IPS-15b (cell line): ENCODE data around the gene MROH9.

Experiments
- H3K27me3 ChIP-seq: one replicate; pipeline ENCODE4 v1.6.1; 2013; ENCODE audit warnings: low read length; ENCODE audit not compliant: control insufficient read depth, insufficient read depth
- H3K36me3 ChIP-seq: one replicate; pipeline ENCODE4 v1.6.1; 2013; ENCODE audit warnings: low read length; ENCODE audit not compliant: control insufficient read depth, insufficient read depth
- H3K4me1 ChIP-seq: one replicate; pipeline ENCODE4 v1.6.1; 2013; ENCODE audit warnings: mild to moderate bottlenecking, low read length; ENCODE audit not compliant: control insufficient read depth, insufficient read depth
- H3K4me3 ChIP-seq: one replicate; pipeline ENCODE4 v1.5.1; 2013; ENCODE audit warnings: low read depth, low read length
- H3K9ac ChIP-seq: one replicate; pipeline ENCODE4 v1.6.1; 2013; ENCODE audit warnings: low read depth, mild to moderate bottlenecking, low read length
- H3K9me3 ChIP-seq: one replicate; pipeline ENCODE4 v1.6.1; 2013; ENCODE audit warnings: mild to moderate bottlenecking, low read length; ENCODE audit not compliant: control insufficient read depth, insufficient read depth

The MROH9 gene

DNA sequence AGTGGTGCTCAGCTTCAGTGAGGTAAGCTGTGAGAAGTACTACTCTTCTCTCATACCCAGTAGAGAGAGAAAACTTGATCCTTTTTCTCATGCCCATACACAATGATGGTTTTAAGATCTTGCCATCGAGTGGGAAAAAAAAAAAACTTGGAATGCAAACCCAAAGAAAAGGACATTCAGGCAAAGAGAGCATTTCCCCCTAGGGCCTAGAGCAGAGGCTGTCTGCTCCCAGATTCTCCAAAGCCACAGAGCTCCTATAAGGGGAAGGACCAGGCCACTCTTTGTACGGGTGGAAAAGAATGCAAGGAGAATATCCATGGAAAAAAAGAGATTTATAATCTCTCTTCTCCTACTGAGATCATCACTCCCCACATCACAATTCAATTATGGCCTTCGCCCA, 34.9 kb downstream of the MROH9 start:
- Histone ChIP-seq H3K4me1 (no peaks in the 10 kb centered on the region), H3K9ac (no peak overlapping the region), H3K36me3 (no peaks in the 10 kb centered on the region), H3K27me3 (no peaks in the 10 kb centered on the region), H3K4me3 (no peak overlapping the region), H3K9me3 (no peaks in the 10 kb centered on the region)

DNA sequence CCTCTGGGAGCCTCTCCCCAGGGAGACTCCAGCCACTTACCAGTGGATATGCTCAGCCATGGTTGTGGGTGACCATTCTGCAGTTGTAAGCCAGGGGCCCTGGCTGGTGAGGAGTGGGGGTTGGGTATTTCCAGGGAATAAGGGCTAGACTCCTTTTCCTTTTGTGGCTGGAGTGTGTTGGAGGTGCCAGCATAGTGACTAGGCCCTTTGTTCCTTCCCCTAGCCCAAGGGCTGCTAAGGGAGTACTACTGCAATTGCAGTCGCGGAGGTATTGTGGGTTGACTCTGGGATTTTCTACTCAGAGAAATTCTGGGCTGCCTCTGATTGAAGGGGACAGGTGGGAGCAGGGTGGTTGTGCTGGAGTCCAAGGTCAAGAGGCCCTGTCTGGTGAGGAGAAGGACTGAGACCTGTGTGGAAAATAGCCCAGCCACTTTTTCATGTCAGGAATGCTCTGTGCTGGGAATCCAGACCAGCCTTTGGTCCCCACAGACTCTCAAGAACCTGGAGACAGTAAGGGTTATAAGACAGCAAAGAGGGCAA, 43.1 kb downstream of the MROH9 start:
- no peaks in the 10 kb centered on the region for H3K9me3 ChIP-seq
- no peaks in the 10 kb centered on the region for H3K27me3 ChIP-seq
- no peak overlapping the region for H3K9ac ChIP-seq
- no peaks in the 10 kb centered on the region for H3K36me3 ChIP-seq
- no peak overlapping the region for H3K4me3 ChIP-seq
- H3K4me1 ChIP-seq: no peaks in the 10 kb centered on the region

DNA sequence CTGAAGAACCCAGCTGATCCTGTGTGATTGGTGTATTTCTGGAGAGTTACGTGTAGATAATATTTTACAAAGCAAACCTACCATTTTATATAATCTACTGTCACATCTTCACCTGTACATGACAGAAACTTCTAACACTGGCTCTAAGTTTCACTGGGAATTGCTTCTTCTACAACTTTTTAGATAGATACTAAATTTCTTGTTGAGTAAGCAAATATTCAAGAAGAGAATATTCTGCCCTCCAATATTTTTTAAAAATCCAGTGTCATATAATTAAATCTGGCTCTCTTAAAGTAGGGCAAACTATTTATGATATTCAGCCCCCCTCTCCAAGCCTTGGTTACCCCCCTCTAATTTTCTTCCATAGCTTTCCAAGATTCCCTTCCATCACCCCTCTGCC, 50.1 kb downstream of the MROH9 start:
- Histone ChIP-seq H3K9ac (no peak overlapping the region), H3K4me1 (no peaks in the 10 kb centered on the region), H3K27me3 (no peaks in the 10 kb centered on the region), H3K36me3 (no peaks in the 10 kb centered on the region), H3K4me3 (no peak overlapping the region), H3K9me3 (no peaks in the 10 kb centered on the region)

DNA sequence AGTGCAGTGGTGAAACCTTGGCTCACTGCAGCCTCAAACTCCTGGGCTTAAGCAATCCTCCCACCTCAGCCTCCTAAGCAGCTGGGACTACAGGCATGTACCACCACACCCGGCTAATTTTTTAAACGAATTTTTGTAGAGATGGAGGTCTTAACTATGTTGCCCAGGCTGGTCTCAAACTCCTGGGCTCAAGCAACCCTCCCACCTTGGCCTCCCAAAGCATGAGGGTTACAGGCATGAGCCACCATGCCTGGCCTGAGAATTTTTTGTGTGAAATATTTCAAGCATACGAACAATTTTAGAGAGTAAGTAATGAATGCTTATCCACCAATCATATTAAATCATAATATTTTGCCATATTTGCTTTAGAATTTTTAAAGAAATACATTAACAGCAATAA, 51.6 kb downstream of the MROH9 start:
- no peaks in the 10 kb centered on the region for H3K9me3 ChIP-seq
- H3K4me3 ChIP-seq: no peak overlapping the region
- no peaks in the 10 kb centered on the region for H3K36me3 ChIP-seq
- no peaks in the 10 kb centered on the region for H3K4me1 ChIP-seq
- H3K9ac ChIP-seq: no peak overlapping the region
- no peaks in the 10 kb centered on the region for H3K27me3 ChIP-seq

DNA sequence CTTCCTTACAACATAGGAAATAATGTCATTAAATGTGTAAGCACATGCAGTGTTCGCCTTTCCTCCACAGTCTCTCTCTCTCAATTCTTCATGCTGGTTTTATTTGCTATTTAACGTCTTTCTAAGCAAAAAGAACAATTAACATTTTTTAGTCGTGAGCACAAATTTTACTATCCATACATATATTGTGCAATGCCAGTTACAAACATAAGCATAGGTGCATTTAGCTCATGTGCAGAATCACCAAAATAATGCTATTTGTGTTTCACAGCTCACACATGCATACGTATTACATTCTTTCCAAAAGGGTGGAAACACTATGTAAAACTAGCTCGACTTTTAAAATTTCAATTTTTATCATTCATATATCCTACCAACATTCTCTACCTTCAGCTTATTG, 52.1 kb downstream of the MROH9 start:
- H3K27me3 ChIP-seq: no peaks in the 10 kb centered on the region
- no peaks in the 10 kb centered on the region for H3K9me3 ChIP-seq
- no peak overlapping the region for H3K4me3 ChIP-seq
- H3K9ac ChIP-seq: no peak overlapping the region
- no peaks in the 10 kb centered on the region for H3K4me1 ChIP-seq
- H3K36me3 ChIP-seq: no peaks in the 10 kb centered on the region

DNA sequence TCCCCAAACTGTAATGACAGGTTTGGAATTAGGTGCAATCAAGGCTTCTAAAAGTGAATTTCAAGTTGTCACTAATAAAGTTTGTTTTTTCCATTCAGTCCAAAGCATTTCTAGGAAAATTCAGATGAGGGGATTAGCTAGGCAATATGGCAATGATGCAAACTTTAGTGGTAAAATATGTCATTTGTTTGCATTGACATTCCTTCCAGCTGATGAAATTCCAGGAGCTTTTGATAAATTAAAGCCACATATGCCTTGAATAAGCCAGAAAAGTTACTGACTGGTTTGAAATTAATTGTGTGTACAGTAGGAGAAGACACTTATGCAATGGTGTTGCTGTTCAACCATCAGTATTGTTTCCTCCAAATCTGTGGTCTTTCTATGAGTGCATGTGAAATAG, 57.8 kb downstream of the MROH9 start:
- Histone ChIP-seq H3K4me3 (no peak overlapping the region), H3K36me3 (no peaks in the 10 kb centered on the region), H3K4me1 (no peaks in the 10 kb centered on the region), H3K27me3 (no peaks in the 10 kb centered on the region), H3K9ac (no peak overlapping the region), H3K9me3 (no peaks in the 10 kb centered on the region)

DNA sequence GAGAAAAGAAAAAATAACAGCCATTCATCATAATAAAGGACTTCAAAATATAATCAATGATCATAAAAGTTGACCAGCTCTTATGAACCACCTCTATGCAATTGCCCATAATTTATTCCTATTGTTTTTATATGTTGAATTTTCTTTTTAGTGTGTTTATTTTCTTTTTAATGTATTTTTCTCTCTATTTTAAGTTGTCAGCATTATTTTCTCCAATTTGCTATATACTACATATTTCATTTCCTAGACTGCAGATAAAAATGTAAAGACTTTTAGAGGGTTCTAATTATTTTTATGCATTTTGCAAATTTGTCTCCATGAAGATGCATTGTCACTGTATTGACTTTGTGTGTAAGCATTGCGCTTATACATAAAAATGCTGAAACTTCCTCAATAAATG, 58.4 kb downstream of the MROH9 start:
- Histone ChIP-seq H3K4me1 (no peaks in the 10 kb centered on the region), H3K36me3 (no peaks in the 10 kb centered on the region), H3K9ac (no peak overlapping the region), H3K4me3 (no peak overlapping the region), H3K9me3 (no peaks in the 10 kb centered on the region), H3K27me3 (no peaks in the 10 kb centered on the region)

DNA sequence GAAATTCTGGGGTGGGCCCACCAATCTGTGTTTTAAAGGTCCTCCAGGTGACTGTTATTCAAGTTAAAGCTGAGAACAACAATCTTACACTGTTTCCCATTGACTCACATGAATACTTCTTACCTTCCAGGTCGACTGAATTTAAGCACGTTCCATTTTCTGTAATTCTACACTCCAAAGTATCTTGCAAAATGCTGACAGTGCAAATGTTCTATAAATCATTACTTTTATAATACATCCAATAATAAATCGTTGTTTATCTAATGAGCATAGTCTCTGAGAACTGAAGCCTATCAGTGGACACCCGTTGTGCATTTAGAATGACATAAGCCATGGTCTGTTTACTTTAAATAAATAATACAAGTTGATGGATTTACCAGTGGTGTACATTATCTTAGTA, 79.5 kb downstream of the MROH9 start:
- H3K9ac ChIP-seq: no peak overlapping the region
- no peak overlapping the region for H3K4me3 ChIP-seq
- no peaks in the 10 kb centered on the region for H3K9me3 ChIP-seq
- no peaks in the 10 kb centered on the region for H3K4me1 ChIP-seq
- no peaks in the 10 kb centered on the region for H3K36me3 ChIP-seq
- H3K27me3 ChIP-seq: no peaks in the 10 kb centered on the region

DNA sequence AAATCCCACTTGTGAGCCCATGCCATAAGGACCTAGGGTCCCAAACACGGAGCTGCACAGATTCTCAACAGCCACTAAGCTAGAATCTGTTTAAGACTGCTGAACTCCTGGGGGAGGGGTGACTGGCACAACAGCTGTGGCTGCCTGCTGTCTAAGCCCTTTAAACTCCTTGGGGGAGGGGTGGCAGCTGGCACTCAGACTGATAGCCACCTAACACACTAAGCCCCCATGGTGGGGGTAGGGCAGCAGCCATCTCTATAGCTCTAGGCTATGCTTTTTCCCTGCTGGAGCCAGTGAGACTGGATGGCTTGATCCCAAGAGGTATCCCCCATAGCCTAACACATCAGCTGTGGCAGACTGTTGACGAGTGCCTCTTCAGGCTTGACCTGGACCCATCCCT, 82.1 kb downstream of the MROH9 start:
- Histone ChIP-seq H3K9me3 (no peaks in the 10 kb centered on the region), H3K27me3 (no peaks in the 10 kb centered on the region), H3K36me3 (no peaks in the 10 kb centered on the region), H3K4me1 (no peaks in the 10 kb centered on the region), H3K4me3 (no peak overlapping the region), H3K9ac (no peak overlapping the region)

DNA sequence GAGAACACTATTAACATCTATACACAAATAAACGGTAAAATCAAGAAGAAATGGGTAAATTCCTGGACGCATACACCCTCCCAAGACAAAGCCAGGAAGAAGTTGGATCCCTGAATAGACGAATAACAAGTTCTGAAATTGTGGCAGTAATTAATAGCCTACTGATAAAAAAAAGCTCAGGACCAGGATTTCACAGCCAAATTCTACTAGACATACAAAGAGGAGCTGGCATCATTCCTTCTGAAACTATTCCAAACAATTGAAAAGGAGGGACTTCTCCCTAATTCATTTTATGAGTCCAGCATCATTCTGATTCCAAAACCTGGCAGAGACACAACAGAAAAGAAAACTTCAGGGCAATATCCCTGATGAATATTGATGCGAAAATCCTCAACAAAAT, 84.6 kb downstream of the MROH9 start:
- no peaks in the 10 kb centered on the region for H3K4me1 ChIP-seq

DNA sequence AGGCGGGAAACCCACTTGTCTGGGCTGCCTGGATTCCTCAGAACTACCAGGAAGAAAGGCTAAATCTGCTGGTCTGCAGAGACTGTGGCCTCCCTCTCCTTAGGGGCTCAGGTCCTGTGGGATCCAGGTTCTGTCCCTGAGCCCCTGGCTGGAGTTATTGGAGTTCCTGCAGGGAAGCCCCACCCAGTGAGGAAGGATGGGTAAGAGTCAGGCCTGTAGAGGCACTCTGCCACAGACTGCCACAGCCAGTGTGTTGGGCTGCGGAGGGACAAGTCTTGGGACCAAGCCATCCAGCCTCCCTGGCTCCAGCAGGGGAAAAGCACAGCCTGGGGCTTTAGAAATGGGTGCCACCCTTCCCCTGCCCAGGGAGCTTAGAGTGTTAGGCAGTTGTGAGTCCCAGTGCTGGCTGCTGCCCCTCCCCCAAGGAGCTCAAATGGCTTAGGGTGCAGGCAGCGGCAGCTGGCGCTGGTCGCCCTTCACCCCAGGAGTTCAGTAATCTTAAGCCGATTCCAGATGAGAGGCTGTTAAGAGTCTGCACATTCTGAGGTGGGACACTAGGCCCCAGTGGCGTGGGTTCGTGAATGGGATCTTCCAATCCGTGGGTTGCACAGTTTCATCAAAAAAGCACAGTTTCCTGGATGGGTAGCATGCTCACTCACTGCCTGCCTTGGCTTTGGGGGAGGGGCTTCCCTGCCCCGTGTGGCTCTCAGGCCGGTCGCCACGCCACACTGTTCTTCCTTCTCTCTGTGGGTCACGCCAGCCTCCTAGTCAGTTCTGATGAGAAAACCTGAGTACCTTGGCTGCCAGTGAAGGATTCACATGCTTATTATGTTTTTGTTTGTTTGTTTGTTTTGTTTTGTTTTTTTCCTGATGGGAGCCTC, 97.7 kb downstream of the MROH9 start:
- Histone ChIP-seq H3K4me3 (peak overlapping the region; percentile 44), H3K4me1 (peaks cover 7% of the 10 kb centered on the region), H3K9ac (no peak overlapping the region), H3K27me3 (no peaks in the 10 kb centered on the region), H3K9me3 (no peaks in the 10 kb centered on the region), H3K36me3 (no peaks in the 10 kb centered on the region)

More for the DNA sequence above, 84.6 kb downstream of the MROH9 start:
- no peaks in the 10 kb centered on the region for H3K36me3 ChIP-seq
- H3K9ac ChIP-seq: no peak overlapping the region
- H3K27me3 ChIP-seq: no peaks in the 10 kb centered on the region
- no peaks in the 10 kb centered on the region for H3K9me3 ChIP-seq
- no peak overlapping the region for H3K4me3 ChIP-seq

DNA sequence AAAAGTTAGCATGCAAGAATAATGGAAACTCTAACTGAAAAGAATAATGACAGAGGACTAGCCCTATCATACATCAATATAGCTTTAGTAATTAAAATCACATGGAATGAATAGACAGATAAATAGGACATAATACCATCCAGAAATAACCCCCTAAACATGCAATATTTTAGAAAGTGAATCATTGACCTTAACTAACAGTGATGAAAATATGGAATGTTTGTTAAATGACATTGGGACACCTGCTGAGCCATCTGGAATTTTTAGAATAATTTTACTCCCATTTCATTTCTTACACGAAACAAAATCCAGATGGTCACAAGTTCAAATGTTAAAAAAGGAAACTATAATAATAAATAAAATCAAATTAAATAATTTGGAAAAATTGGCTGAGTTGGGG, 102.3 kb downstream of the MROH9 start:
- Histone ChIP-seq H3K4me1 (peaks cover 6% of the 10 kb centered on the region), H3K27me3 (no peaks in the 10 kb centered on the region), H3K4me3 (no peak overlapping the region), H3K9ac (no peak overlapping the region), H3K36me3 (no peaks in the 10 kb centered on the region), H3K9me3 (no peaks in the 10 kb centered on the region)
